T-helper 22 cell (primary cell): Measurements from ENCODE around the gene GLIPR2.
"Not testable (repeated sequence)": the region's sequence is repeated elsewhere in the genome, so short reads cannot be mapped to it uniquely, and the experiment has no call there.

Experiments used
- DNase-seq: peaks from one replicate; pipeline ENCODE4 v3.0.0-alpha.2; 2020; ENCODE audit warnings: low read depth

Gene GLIPR2

DNA sequence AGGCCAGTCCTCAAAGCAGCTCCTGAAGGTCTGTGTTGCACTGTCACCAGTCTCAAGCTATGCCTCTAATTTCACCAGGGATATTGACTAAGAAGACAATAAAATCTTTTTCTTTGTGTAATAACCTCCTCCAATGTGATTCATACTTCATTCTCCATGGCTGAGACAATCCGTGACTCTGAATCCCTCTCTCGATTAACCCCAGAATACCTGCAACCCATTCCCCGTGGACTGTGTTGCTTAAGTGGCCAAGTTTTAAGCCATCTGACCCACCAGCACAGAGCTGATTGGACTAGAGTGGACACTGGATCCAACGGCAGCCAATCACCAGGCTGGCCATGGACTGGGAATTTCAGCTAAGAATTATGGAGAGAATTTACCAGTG lies 27.2 kb downstream of the GLIPR2 start:
- no peak for DNase-seq

DNA sequence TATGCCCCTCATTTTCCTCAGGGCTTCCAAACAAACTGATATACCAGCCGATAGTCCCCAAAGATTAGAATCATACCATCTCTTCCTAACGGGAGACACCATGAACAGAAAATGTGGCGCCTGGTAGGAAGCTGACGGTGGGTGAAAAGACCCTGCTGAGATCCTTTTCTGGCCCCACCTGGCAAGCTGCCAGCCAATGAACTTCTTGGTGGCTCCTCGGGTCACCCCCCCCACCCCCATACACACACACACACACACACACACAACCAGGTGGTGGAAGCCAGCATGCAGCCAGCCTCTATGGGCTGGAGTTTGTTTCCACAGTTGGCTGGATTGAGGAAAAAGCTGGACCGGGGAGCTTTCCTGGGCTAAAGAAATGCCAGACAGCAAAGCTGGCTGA lies 27.8 kb downstream of the GLIPR2 start:
- no peak for DNase-seq

DNA sequence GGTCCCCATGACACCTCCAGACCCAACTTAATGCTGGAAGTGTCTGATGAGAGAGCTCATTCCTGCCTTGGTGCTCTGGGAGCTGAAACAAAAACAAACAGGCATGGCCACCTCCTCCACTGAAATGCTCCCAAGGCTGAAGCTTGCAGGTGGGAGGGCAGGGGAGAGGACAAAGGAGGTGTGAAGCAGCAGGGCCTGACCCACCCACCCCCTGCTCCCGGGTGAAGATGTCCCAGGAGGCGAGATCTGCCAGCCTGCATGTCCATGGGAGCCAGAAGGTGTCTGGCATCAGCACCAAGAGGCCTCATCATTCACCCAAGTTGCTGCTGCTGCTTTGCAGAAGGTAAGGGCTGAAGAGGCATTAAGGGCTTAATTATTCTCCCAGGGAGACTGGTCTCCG lies 28.5 kb downstream of the GLIPR2 start:
- DNase-seq: no peak

DNA sequence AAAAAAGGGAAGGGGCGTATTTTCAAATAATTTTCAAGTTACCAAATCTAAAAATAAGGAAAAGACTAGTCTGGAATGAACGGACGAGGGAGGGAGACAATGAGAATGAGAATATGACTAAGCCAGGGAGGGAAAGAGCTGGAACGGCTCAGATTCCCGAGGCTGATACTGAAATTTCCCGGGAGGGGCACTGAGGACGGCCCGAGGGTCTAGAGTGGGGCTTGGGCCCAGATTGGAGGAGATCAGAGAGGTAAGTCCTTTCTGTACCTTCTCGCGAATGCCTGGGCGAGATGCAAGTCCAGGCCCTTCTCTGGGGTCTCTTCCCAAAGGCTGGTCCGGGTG lies 29.3 kb downstream of the GLIPR2 start:
- no peak for DNase-seq

DNA sequence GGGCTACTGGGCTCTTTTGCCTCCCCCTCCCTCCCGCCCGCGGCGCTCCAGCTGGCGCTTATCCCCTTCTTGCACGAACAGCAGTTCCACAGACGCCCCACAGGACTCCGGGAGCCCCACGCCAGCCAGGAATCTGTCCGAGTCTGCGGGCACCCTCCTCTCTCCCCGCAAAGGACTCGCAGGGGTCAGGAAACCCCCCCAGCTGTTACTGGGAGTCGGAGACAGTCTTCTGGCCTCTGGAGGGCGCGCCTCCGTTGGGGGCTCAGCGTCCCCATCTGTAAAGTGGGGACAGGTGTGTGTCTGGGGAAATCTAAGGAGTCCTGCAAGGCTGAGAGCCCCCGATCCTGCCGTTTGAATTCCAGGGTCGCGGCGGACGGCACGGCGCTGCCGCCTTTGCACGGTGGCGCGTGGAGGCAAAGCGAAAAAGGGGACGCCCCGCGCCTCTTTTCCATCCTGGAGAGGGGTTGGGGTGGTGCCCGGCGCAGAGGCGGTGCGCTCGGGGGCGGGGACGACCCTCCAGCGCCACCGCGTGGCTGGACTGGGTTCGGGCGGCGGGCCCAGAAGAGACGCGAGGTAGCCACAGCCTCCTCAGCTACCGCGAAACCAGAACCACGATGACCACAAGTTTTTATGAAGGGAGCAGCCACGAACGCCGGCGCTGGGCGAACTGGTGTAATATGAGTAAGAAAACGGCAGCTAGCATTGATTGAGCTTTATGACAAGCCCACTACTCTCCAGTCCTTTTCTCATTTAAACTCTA lies 29.8 kb downstream of the GLIPR2 start:
- peak; percentile 61 for DNase-seq

DNA sequence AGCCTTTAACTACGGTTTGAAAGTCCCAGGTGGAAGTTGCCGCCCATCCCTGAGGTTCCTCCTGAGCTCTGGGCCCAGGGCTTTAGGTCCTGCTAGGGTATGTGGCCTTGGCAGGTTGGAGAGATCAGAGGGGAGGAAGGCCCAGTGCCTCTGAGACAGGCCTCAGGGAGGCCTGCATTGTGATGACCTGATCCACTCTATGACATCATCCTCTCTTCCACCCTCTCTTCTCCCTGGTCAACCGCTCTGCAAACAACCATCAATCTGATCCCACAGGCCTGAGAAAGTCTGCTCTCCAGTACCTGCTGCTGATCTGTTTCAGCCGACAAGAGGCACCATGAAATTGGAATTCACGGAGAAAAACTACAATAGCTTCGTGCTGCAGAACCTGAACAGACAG lies 32.6 kb downstream of the GLIPR2 start, which contains the start of gene CCIN:
CCIN (plus strand) TSS at position 223 of the 400 bp plus-strand sequence; CDS start at position 338, 115 bp downstream.
- DNase-seq: no peak

DNA sequence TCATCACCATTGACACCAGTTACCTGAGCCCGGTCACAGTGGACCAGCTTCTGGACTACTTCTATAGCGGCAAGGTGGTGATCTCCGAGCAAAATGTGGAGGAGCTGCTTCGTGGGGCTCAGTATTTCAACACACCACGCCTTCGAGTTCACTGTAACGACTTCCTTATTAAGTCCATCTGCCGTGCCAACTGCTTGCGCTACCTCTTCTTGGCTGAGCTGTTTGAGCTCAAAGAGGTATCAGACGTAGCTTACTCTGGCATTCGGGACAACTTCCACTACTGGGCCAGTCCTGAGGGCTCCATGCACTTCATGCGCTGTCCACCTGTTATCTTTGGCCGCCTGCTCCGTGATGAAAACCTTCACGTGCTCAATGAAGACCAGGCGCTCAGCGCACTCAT lies 33.2 kb downstream of the GLIPR2 start:
- DNase-seq: no peak

DNA sequence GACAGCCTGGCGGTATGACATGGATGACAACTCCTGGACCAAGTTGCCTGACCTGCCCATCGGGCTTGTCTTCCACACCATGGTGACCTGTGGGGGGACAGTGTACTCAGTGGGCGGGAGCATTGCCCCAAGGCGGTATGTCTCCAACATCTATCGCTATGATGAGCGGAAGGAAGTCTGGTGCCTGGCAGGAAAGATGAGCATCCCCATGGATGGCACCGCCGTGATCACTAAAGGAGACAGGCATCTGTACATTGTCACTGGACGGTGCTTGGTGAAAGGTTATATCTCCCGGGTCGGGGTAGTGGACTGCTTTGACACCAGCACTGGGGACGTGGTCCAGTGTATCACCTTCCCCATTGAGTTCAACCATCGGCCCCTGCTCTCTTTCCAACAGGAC lies 34.0 kb downstream of the GLIPR2 start:
- DNase-seq: no peak

DNA sequence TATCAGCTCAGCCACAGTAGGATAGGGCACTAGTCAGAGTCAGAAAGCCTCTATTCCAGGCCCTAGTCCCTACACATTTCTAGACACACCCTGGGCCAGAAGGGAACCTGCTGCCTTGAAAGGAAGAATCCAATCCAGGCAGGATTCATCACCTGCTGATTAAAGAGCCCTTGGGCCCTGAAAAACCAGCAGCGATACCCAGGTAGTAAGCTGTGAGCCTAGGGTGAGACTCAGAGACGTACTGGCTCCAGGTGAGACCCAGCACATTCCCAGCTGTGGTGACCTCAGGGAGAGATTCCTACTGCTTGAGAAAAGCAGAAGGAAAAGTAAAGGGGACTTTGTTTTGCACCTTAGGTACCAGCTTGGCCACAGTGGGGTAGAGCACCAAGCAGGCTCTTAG lies 37.3 kb downstream of the GLIPR2 start:
- no peak for DNase-seq

DNA sequence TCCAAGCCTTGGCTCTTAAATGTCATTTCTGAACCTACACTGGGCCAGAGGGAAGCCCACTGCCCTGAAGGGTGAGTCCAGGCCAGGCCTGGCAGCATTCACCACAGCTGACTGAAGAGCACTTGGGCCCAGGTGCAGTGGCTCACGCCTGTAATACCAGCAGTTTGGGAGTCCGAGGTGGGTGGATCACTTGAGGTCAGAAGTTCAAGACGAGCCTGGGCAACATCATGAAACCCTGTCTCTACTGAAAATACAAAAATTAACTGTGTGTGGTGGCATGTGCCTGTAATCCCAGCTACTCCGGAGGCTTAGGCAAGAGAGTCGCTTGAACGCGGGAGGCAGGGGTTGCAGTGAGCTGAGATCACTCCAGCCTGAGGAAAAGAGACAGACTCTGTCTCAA lies 37.7 kb downstream of the GLIPR2 start:
- DNase-seq: no peak

DNA sequence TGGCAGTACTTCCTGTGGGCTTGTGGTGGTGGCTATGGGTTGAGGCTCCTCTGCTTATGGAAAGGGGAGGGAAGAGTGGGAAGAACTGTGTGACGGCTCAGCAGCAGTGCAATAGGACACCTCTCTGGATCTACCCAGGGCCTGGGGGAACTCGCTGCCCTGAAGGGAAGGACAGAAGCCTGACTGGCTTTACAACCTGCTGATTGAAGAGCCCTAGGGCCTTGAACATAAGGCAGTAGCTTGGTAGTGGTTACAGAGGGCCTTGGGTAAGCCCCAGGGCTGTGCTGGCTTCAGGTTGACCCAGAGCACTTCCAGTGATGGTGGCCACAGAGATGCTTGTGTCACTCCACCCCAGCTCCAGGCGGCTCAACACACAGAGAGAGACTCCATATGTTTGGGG lies 38.2 kb downstream of the GLIPR2 start:
- DNase-seq: no peak

DNA sequence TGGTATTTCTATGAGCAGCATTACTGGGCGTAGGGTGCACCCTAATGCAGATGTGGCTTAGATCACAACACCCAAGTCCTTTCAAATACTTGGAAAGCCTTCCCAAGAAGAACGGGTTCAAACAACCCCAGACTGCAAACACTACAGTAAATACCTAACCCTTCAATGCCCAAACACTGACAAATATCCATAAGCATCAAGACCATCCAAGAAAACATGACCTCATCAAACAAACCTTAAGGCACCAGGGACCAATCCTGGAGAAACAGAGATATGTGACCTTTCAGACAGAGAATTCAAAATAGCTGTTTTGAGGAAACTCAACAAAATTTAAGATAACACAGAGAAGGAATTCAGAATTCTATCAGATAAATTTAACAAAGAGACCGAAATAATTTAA lies 38.7 kb downstream of the GLIPR2 start:
- not testable (repeated sequence) for DNase-seq

DNA sequence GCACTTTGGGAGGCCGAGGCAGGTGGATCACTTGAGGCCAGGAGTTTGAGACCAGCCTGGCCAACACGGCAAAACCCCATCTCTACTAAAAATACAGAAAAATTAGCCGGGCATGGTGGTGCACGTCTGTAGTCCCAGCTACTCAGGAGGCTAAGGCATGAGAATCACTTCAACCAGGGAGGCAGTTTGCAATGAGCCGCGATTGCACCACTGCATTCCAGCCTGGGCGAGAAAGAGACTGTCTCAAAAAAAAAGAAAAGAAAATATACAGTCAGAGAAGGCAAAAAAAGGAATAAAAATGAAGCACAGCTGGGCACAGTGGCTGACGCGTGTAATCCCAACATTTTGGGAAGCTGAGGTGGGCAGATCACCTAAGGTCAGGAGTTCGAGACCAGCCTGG lies 40.0 kb downstream of the GLIPR2 start:
- DNase-seq: not testable (repeated sequence)

DNA sequence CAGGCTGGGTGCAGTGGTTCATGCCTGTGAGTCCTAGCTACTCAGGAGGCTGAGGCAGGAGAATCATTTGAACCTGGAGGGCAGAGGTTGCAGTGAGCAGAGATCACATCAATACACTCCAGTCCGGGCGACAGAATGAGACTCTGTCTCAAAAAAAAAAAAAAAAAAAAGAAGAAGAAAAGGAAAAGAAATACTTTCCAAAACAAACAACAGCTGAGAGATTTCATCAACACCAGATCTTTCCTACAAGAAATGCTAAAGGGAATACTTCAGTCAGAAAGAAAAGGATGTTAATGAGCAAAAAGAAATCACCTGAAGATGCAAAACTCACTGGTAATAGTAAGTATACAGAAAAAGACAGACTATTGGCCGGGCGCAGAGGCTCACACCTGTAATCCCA lies 41.0 kb downstream of the GLIPR2 start:
- DNase-seq: no peak

DNA sequence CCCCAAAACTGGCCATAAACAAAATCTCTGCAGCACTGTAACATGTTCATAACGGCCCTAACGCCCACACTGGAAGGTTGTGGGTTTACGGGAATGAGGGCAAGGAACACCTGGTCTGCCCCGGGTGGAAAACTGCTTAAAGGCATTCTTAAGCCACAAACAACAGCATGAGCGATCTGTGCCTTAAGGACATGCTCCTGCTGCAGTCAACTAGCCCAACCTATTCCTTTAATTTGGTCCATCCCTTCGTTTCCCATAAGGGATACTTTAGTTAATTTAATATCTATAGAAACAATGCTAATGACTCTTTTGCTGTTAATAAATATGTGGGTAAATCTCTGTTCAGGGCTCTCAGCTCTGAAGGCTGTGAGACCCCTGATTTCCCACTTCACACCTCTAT lies 43.7 kb downstream of the GLIPR2 start:
- DNase-seq: not testable (repeated sequence)

DNA sequence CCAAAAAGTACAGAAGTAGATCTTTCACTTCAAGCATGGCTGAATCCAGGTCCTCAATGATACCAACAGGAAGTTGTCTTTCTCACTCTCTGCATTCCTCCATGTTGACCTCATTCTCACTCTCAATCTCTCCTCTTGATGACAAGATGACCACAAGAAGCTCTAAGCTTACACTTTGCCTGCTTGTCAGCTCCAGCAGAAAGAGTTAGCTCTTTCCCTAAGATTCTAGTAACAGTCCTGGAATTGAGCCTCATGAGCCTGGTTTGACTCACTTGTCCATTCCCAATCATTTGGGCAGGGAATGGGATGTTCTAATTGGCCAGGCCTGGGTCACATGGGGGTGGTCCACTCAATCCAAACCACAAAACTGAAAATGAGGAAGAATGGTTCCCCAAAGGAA lies 50.9 kb downstream of the GLIPR2 start:
- DNase-seq: no peak

DNA sequence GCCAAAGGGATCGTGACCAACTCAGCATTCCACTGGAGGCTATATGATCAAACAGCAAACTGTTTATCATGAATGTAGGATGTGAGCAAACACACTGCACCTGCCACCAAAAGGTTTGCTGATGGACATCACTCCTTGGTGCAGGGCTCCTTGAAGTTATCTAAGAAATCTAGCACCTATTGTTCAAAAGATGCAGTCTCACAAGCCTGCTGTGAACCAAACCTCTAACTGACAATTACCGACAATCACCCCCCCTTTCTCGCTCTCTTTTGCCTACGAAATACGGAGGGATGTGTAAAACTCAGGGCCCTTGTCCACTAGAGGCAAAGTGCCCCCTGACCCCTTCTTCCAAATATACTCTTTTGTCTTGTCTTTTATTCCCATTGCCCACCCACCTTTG lies 51.7 kb downstream of the GLIPR2 start:
- no peak for DNase-seq

DNA sequence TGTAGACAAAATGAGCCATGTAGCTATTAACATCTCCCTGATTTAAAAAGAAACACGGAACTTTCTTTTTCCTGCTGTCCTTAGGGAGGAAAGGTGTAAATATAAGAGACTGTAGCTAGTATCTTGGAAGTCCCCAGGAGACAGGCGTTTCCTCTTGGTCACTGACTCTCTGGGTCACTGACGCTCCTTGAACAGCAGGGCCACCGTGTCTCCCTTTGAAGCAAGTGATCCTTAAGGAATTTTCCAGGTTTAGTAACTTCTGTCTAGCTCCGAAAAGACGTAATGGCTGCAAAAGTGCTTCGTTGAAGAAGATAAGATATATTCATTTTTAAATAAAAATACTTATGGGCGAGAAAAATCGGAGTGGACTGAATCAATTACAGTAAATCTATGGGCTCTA lies 53.4 kb downstream of the GLIPR2 start:
- no peak for DNase-seq

DNA sequence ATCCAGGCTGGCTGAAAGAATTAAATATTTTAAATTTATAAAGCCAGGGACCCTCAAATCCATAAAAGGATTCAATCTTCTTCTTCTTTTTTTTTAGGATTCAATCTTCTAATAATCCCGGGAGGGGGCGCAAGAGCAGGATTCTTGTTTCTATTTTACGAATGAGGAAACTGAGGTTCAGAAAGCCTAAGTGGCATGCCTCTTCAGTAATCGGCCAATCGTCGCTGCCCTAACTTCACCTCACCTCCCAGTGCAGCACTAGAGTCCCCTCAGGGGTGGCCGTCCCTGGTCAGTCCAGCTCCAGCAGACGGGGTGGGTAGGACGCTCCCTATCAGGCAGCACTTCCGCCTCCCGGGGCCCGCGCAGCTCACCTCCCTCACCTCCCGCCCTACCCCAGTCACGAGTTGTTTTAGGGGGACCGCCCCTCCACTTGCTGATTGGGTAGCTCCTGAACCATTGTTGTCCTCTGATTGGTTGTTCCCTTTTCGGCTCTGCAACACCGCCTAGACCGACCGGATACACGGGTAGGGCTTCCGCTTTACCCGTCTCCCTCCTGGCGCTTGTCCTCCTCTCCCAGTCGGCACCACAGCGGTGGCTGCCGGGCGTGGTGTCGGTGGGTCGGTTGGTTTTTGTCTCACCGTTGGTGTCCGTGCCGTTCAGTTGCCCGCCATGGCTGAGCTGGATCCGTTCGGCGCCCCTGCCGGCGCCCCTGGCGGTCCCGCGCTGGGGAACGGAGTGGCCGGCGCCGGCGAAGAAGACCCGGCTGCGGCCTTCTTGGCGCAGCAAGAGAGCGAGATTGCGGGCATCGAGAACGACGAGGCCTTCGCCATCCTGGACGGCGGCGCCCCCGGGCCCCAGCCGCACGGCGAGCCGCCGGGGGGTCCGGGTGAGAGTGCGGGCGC lies 54.1 kb downstream of the GLIPR2 start, which contains the start of gene CLTA:
CLTA (plus strand) TSS at position 534 of the 902 bp plus-strand sequence; CDS start at position 670, 136 bp downstream.
- peak; percentile 93 for DNase-seq

DNA sequence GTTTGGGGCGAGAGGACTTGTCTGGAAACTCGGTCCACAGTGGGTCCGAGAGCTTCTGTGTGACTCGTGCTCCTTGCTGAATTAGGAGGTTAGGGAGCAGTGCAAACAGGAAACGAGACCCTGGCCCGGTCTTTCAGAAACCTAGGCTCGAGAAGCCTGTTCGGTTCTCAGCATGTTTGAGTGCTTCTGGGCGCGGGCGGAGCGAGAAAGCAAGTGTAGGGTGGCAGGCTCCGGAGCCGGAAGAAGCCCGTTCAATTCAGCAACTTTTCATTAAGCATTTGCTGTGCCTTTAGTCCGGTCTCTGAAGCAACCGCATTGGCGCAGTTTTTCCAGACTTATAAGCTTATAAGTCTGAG lies 54.7 kb downstream of the GLIPR2 start:
- DNase-seq: peak; percentile 32

DNA sequence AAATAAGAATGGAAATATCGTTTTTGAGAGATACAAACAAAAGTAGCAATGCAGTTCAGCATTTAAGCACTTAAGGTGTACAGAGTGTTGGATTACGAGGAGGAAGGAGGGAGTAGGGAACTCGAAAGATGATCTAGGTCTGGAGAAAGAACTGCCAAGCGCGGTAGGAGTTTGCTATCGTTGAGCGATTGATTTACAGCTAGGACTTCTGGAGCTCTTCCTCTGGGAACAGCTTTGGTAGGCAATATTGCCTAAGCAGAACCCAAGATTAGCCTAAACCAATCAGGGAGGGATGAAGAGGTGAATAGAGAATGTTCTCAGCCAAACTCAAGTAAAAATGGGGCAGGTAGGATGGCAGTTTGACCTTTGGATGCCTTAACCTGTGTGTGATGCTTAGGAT lies 55.2 kb downstream of the GLIPR2 start:
- DNase-seq: no peak

DNA sequence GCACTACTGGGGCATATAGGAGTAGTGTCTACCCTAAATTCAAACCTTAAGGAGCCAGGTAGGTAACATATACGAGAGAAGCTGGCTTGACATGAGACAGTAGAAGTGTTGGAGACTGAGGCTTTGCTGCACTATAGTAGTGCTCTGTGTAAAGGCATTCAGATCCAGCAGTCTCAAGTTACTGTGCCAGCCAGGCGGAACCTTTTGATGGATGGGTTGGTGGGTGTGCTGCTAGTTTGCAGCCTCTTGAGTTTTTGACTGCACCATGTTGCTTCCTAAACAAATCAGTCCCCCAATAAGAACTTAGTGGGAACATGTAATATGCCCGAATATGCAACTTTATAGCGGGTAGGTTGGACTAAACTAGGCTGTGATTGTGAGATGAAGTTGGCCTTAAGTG lies 55.7 kb downstream of the GLIPR2 start:
- no peak for DNase-seq

DNA sequence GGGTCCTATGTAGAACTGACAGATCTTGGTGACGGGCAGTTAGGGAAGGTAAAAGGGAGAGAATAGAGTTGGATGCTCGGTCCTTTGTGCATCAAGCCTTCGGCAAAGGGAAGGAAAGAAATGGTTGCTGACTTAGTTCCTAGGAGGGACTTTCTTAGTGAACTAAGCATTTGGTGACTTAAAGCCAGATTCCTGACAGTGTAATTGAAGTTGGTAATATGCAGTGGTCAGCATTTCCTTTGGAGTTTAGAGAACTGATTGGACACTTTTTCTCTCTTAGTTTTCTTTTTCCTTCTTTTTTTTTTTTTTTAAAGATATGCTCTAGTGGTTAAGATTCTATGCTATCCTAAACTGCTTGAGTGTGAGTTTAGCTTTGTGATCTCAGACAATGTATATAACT lies 56.5 kb downstream of the GLIPR2 start:
- DNase-seq: no peak
